ENCODE data around the gene COL25A1.

DNA sequence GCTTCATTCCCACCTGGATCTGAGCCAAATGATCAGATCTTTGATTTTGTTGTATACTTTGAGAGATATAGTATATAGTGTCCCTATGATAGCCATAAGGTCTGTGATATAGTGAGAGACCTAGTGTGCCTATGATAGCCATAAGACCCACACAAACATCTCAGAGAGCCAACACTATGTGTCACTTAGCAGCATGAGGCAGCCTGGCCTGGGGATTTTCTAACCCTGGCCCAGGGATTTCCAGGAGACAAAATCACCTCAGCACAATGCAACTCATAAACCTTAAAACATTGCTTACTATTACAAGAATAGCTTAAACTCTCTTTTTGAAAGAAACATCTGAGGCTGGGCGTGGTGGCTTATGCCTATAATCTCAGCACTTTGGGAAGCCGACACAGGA lies 23.2 kb upstream of the COL25A1 start:
- TF ChIP-seq CTCF (IDR thresholded peaks at IDR 0.05; ENCODE audit: insufficient read depth, low read depth, low read length), result no peak
- no peak for TF ChIP-seq EZH2 (IDR thresholded peaks at IDR 0.05; ENCODE audit: insufficient read depth, low read length)

All from astrocyte (in vitro differentiated cells and primary cell).